Fibroblast of lung (primary cell): ENCODE data around the gene MAPKAP1.

Experiments
- CTCF ChIP-seq, 2 donors: IDR thresholded peaks in 1 of 2; conservative IDR thresholded peaks in 1 of 2; 1 replicate in 1 of 2; 2 replicates in 1 of 2; pipeline ENCODE4 v1.5.1; 2011 to 2012; ENCODE audit warnings: low read length in 2 of 2, control low read depth in 1 of 2, inconsistent platforms in 1 of 2, low read depth in 1 of 2, mild to moderate bottlenecking in 1 of 2
- EZH2 ChIP-seq: IDR thresholded peaks from 2 replicates; pipeline ENCODE4 v1.5.1; 2012; ENCODE audit warnings: low read length, control low read depth, mild to moderate bottlenecking; ENCODE audit errors: missing control alignments

GRCh38 chr9:125446561-125447094 lies 260.4 kb downstream of the MAPKAP1 start:
- TF ChIP-seq CTCF (conservative IDR thresholded peaks at IDR 0.05 in 1 of 2, IDR thresholded peaks at IDR 0.05 in 1 of 2; ENCODE audit: low read depth in 1 of 2, low read length in 2 of 2), result no peak
- no peak for TF ChIP-seq EZH2
